Measurements from ENCODE around the gene MEGF6.

The MEGF6 gene

DNA sequence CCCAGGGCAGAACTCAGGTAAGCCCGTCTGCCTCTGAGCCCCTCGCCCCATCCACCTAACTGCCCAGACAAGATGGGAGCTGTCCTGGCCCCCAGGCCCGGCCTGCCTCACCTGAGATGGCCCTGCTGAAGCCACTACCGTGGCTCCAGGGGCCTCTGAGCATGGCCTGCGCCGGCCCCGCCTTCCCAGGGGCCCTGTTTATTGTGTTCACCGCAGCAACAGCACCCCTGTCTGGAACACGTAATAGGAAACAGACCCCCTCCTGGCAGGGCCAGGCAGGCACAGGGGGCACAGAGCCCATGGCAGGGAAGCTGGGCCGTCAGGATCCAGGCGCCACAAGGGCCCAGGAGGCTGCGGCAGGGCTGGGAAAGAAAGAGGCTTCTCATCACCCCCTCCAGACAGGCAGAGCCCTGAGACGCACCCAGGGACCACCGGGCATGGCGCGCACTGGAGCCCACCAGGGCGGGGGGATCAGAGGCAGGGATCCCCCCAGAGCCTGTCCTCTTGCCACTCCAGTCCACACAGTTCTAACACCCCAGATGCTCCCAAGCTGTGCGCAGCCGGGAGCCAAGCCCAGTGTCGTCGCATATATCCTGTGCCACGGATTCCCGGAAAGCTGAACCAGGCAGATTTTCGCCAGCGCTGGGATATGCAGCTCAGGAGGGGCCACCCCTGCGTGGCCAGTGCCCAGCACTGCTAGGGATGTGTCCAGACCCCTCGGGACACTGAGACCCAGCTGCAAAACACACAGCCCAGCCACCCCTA, 94.2 kb downstream of the MEGF6 start:
- no peak for DNase-seq

DNA sequence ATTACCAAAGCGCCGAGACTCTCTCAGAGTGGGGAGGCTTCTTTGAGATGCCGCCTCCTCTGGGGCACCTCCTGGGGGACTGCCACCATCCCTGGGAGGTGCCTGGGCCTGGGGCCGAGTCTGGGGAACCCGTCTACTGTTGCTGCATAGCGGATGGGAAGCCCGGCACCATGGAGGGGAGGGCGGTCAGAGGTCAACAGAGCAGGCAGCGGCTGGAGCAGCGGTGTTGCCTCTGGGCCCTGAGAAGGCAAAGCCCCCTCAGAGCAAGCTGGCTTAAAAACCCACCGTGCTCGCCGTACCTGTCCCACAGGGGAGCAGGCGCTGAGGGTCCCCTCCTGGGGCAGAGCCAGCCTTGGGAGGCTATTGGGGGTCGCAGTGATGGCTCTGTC, 94.8 kb downstream of the MEGF6 start:
- DNase-seq = no peak

DNA sequence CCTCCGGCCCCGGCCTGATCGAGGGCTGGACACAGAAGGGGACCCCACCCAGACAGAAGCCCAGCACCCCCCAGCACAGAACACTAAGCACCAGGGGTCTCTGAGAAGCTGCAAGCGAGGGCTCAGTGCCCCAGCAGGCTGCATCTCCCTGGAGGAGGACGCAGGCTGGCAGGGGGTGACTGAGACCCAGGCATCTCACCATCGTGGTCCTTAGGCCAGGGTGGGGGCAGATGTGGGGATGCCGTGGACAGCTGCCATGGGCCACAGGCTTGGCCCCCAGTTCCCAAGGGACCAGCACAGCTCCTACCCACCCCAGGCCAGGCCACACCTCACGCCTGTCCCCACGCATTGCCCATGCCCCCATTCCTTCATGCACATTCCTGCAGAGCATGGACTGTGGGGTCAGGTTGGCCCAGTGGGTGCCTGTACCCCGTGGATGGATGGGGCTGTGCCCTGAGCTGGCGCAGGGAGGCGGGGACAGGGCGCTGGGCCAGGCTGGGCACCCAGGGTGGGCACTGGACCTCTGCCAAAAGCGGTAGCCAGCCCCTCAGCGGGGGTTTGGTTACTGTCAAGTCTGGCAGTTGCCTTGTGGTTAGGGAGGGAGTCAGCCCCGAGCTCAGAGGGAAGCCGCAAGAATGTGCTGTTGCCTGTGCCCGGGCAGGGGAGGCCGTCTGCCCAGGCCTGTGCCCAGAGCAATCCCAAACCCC, 95.4 kb downstream of the MEGF6 start:
- no peak for DNase-seq

DNA sequence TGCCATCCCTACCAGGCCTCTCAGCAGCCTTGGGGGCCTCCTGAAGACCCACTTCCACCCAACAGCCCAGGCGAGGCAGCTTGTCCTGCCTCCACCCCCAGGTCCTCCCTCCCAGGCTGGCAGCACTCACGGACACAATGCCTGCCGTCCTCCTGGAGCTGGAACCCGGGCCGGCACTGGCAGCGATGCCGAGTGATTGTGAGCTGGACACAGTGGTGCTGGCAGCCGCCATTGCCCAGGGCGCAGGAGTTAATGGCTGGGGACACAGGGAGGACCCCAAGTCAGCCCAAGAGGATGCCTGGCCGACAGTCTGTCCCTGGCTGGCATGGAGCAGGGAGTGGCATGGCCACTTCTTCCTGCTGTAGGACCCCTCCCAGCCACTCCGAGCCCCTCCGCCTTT, 96.0 kb downstream of the MEGF6 start:
- DNase-seq = no peak

DNA sequence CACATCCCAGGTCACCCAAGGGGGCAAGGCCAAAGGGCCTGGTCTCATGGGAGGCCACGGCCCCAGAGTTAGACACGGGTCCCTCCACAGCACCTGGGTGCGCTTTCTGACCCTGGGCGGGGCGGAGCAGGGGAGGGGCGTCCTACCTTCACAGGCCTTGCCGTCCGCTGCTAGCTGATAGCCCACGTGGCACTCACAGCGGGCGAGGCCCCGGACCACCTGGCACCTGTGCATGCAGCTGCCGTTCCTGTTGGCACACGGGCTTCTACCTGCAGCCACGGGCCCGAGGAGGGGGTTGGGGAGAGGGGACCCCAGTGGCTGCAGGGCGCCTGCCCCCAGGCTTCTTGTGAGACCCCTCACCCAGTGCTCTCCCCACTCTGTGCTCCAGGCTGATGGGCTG, 96.9 kb downstream of the MEGF6 start:
- no peak for DNase-seq

DNA sequence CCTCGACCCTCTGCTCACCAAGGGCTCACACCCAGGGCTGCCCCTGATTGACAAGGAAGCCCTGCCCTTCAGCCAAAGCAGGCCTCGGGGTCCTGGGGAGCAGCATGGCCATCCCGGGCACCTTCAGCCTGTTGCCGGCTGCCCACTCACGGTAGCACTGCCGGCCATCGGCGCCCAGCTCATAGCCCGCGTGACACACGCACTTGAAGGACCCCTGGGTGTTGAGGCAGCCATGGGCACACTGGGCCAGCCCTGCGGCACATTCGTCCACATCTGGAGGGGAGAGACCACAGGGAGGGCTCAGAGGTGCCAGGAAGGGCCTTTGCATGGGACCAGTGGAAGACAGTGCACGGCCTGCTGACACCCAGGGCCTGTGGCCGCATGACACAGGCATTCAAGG, 99.5 kb downstream of the MEGF6 start:
- no peak for DNase-seq

DNA sequence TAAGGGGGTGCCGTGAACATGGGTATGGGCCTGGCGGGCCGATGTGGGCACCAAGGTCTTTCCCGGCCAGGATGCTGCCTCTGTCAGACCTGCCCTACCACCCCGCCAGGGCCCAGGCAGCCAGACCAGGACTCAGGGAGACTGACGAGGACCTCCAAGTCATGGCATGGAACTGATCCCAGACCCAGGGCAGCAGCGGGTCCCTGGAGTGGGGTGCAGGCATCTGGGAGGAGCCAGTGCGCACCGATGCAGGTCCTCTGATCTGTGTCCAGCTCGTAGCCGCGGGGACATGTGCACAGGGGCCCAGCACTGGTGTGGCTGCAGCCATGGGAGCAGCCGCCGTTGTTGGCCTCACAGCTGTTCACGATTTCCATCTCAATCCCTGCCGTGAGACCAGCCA, 100.0 kb downstream of the MEGF6 start:
- no peak for DNase-seq

DNA sequence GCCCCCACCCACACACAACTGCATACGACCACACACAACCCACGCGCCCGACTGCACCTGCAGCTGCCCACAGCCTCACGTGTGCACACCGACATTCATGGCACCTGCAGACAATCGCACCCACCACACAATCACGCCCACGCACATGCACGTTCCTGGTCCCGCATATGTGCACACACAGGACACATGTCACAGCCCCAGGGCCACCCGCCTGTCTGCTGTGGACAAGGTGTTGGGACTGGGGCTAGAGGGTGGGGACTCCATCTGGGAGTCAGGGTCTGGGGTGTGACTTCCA, 100.4 kb downstream of the MEGF6 start:
- DNase-seq = no peak

DNA sequence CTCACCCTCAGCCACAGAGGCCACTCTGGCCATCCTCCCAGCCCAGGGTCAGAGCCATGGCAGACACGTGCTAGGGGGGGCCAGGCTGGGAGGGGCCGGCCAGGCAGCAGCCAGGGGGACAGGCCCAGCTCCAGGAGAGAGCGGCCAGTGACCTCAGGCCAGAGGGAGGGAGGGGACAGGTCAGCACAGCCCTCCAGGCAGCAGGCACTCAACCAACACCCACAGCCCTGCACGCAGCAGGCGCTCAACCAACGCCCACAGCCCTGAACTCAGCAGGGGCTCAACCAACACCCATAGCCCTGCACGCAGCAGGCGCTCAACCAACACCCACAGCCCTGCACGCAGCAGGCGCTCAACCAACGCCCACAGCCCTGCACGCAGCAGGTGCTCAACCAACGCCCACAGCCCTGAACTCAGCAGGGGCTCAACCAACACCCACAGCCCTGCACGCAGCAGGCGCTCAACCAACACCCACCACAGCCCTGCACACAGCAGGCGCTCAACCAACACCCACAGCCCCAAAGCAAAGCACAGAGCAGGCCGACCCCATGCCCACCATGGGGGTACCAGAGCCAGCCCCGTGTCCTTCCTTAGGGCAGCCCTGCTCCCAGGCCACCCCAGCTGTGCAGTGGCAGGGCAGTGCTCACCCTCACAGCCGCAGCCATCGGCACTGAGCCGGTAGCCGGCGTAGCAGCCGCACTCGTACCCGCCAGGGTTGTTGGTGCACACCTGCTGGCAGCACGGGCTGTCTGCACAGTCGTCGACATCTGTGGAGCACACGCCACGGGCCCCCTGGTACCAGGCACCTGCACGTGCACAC, 101.0 kb downstream of the MEGF6 start:
- no peak for DNase-seq

DNA sequence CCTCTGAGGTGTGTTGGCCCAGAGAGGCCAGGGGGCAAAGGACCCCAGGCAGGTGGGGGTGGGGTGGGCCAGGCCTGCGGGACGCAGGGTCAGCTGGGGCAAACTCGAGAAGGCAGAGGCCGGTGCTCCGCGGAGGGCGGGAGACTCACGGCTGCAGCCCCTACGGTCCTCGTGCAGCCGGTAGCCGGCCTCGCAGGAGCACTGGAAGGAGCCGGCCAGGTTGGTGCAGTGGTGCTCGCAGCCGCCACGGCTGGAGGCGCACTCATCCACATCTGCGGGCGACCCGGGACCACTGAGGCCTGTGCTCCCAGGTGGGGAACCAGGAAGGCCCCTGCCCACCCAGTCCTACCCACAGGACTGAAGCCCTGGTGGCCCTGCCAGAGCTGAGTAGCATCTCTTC, 101.6 kb downstream of the MEGF6 start:
- DNase-seq = no peak

DNA sequence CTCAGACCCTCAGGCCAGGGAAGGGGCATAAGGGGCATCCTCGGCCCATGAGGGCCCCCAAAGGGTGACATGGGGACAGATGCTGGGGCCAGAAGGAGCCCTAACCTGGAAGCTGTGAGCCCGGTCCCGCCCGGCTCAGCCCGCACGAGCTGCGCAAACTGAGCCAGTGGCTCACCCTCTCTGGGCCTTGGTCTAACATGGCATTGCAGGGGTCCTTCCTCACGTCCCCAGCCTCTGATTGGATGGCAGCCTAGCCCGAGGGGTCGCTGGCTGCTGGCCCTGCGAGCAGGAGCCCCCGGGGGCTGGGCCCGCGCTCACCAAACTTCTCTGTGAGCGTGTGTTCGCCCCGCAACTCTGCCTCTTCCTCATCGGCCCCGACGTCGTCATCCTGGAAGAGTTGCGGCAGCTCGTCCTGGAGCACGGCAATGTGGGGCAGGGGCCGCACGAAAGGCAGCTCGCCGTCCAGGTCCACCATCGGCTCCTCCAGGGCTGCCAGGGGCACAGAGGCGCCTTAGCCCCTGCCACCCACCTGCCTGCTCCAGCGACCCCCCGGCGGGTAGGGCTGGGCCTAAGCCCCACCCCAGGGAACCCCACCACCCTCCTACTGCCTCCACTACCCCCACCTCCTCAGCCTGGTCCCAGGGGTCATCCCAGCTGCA, 102.4 kb downstream of the MEGF6 start:
- DNase-seq = no peak

DNA sequence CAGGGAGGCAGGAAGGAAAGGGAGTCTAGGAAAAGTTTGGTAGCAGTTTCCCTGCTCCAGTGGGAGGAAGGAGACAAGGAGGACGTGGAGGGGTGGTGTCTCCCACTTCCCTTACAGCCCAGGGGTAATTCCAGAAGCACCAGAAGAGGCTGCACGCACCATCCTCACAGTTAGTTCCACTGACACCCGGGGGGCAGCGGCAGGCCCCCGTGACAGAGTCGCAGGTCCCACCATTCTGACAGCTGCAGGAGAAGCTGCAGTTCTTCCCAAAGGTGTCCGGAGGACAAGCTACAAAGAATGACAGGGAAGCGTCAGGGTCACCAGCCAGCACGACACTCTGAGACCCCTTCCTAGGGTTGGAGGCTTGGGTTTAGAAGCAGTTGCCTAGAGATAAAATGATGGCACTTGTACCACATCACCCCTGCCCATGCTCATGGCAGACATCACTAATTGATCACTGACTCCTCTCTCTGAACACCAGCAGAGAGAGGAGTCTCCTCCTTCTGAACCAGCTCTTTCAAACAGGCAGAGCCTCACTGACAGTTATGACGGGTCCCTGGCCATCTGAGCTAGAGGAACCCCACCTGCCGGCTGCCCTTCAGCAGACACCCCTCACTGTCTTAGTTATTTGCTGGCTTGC, 103.6 kb downstream of the MEGF6 start:
- peak; percentile 5 for DNase-seq

DNA sequence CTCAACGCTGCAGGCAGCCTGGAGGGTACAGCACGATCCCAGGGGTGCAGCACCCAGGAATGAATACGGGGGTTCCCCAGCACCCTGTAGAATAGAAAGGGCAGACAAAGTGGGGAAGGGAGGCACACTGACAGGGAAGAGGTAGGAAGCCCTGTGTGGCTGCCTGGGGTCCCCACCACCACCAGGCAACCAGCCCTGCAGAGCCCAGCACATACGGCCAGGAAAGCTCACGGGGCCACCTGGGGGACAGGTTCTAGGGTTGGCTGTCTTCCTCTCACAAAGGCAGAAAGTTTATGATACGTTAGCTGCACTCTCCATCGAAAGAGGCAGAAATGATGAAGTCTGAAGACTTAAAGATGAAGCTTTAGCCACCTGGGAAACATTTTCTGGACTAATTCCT, 104.4 kb downstream of the MEGF6 start:
- DNase-seq = no peak

DNA sequence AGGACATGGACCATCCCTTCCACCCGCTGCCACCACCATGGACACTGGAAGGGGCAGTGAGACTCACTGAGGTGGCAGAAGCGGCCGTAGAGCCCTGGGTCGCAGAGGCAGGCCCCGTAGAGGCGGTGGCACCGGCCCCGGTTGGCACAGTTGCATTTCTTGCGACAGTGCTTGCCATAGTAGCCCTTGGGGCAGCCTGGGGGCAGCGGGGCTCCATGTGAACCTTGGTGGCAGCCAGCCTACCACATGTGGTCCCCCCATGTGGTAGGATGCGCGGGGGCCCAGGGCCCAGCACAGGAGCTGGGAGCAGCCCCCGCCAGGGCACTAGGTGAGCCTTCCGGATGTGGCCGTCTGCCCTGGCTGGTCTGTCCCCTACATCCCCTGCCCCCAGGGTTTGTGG, 105.3 kb downstream of the MEGF6 start:
- no peak for DNase-seq

DNA sequence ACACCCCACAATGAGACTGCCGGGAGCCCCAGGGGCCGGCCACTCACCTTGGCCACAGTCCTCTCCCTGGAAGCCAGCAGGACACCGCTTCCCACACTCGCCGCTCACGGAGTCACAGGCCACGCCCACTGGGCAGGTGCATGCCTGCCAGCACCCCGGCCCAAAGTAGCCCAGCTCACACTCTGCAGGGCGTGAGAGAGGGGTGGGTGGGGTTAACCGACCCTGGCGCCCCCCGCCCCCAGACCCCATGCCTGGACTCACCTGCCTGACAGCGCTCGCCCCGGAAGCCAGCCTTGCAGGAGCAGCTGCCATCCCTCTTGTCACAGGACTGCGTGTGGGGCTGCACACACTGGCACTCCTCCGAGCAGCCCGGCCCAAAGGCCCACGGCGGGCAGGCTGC, 106.1 kb downstream of the MEGF6 start:
- no peak for DNase-seq

DNA sequence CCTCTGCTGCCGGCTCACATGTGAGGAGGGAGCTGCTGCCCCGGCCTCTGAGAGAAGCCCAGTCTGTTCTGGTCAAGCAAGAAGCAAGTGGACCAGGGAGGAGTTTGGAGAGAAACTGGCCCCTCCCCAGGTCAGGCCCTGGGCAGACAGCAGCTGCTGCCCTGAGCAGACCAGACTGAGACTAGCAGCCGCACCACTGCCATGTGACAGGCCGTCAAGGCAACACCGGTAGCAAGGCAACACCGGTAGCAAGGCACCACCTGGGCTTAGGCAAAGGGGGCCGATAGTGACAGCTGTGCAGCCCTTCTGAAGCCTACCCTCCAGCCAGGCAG, 106.5 kb downstream of the MEGF6 start:
- DNase-seq = no peak

DNA sequence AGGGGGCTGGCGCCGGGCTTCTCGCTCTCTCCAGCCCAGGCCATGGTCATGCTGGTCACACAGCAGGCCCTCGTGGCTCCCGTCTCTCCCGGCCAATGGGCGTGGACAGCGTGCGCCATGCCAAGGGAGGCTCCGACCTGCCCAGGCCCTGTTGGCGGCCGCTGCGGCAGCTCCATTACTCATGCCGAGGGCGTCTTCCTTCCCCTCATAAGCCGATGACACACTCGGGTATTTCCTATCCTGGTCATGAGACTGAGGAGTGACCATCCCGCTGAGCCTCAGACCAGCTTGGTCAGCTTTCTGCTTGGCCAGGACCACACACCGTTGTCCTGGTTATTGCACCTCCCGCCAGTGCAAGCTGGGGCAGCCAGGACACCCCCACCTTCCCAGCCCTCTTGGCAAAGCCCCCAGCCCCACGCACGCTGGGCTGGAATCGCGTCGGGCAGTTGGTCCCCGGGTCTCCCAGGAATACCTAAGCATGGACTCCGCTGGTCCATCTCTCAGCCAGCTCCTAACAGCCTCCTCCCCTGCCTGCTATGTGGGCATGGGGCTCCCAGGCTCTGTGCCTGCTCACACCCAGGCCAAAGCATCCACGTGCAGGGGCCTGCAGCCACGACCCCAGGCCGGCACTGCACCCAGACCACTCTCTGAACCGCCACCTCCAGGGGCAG, 107.0 kb downstream of the MEGF6 start:
- DNase-seq = no peak

DNA sequence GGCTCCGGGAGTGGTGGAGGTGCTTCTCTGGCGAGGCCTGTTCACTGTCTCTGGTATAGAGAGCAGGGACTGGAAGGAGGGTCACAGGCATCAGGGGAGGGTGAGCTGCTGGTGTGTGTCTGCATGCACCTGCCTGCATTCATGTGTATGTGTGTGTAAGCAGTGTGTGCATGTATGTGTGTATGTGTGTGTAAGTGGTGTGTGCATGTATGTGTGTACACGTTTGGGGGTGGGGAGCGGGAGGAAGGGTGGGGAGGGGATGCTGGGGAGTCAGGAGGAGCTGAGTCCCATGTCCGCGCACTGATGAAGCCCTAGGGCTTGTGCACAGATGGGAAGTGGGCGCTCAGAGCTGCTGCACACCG, 107.8 kb downstream of the MEGF6 start:
- no peak for DNase-seq

DNA sequence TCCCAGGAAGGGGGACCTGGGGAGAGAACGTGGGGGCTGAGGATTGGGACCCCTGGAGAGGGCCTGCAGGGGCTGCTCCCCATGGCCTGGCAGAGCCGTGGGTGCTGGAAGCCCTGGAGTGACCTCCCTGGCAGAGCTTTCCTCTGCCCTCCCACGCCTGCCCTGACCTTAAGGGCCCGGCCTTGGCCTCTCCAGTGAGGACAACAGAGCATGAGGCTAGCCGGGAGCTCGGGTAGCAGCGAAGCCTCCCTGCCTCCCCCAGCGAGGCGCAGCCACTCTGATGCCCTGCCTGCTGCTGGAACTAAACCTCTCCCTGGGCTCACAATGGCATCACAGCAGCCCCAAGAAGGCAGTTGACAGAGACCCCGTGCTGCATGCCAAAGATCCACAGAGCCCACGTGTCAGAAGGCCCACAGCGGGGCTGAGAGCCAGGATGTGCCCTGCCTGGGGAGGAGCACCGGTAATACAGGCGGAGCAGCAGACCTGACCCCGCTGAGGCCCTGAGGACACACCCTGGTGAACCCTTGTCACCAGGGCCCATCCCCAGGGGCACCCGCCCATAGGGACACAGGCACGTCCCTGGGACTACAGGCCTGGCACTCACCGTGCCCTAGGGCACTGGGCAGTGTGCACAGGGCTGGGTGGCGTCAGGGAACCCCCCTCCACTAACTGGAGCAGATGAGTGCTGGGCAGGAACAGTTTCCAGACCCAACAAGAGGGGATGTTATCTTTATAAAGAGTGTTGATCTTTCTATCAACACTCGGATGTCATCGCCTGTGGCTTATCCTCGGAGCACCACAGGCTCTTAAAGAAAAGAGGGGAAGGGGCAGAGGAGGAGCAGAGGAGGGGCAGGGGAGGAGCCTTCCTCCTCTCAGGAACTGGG, 108.4 kb downstream of the MEGF6 start:
- DNase-seq = no peak

DNA sequence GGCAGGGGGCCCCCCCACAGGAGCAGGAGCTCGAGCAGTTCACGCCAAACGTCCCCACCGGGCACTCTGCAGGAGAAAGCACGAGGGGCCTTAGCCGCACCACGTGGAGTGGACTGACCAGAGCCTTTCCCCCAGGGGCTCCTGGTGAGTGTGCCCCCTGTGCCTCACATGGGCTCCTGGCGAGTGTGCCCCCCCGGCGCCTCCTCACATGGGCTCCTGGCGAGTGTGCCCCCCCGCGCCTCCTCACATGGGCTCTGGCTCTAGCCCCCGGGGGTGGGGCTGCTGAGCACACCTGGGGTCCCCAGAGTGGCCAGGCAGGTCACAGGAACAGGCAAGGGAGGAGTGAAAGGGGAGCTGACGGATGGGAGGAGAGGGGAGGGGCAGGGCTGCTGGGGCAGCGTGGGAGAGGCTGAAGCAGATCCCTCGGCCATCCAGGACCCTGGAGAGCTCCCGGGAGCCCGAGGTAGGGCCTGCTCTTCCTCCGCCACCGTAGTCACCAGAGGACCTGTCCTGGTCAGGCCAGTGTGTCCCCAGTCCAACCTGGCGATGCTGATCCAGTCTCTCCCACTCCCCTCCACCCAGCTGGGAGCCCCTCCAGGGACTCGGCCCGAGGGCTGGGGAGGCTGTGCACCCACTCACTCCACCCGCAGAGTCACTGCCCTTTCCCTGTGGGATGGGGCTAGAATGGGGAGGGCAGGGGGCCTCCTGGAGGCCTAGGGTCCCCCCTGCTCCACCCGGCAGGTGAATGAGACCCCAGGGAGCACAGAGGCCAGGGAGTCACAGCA, 109.3 kb downstream of the MEGF6 start:
- DNase-seq = peak; percentile 49

DNA sequence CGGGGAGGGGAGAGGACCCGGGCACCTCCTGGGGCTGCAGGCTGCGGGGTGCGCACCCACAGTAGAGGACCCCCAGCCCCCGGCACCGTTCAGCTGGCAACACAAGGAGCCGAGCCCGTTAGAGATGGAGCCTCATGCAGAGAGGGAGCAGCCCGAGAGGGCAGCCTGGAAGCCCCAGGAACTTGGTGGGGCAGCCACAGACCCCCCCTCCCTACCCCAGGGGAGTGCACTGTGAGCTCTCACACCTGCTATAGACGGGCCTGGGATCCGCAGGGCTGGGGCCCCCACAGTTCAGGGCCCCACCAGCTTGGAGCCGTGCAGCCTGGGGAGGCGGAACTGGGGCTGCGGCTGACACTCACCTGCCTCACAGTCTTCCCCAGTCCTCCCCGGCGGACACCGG, 109.9 kb downstream of the MEGF6 start:
- DNase-seq = no peak

All from OCI-M1 (cell line).